Choroid plexus epithelial cell (primary cell): ENCODE measurements around the gene TUBB1.

ENCODE experiments used
- DNase-seq: peaks from one replicate; pipeline ENCODE4 v3.0.0-alpha.2; 2010; ENCODE audit warnings: low read depth
- H3K4me3 ChIP-seq: 2 replicates; pipeline ENCODE4 v1.5.1; 2011; ENCODE audit warnings: low read depth, mild to moderate bottlenecking, control low read depth, low read length, moderate library complexity
- CTCF ChIP-seq: conservative IDR thresholded peaks from 2 replicates; pipeline ENCODE4 v1.5.1; 2011; ENCODE audit warnings: low read depth, mild to moderate bottlenecking, control low read depth, inconsistent platforms, low read length, moderate library complexity

Gene TUBB1

DNA sequence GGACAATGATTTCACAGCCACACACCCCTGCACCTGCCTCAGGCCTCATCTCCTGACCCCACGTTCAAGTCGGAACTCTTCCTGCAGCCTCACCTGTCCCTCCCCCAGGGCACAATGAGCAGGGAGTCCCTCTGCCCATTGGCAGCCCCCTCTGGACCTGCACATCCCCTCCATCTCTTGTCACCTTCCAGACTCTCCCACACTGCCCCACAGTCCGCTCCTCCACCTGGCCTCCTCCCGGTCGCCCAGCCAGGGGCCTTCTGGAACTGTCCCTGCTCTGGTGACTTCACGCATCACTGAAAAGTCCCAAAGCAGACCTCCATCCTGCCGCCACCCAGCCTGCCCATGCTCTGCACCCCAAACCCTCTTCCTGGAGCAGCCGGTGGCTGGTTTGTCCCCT, 16.8 kb upstream of the TUBB1 start:
- H3K4me3 ChIP-seq, result no peak overlapping the region
- DNase-seq, result no peak
- no peak for TF ChIP-seq CTCF

GRCh38 chr20:59002874-59003399, 16.3 kb upstream of the TUBB1 start:
- TF ChIP-seq CTCF, result no peak
- DNase-seq, result no peak
- no peak overlapping the region for H3K4me3 ChIP-seq

DNA sequence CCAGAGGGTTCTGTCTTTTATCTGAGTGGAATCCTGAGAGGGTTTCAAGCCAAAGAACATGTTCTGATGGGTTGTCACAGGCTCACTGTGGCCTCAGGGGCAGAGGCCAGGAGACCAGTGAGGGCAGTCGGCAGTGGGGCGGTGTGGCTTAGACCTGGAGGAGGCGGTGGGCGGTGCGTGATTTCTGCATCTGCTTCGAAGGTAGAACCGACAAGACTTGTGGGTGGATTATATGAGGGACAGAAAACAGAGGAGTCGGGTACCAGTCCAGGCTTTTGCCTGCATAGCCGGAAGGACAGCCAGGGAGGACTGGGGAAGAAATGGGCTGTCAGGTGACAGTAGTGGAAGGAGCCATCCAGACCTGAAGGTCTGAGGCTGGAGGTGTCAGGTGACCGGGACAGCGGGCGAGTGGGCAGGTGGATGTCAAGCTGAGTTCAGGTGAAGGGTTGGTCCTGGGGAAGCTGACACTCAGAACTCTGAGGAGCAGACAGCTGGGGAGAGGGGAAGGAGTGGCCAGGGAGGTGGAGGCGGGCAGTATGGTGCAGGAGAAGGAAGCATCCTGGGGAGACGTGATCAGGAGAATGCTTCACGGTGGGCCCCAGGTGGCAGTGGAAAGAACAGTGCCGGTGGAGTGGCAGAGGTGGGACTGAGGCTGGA, 15.3 kb upstream of the TUBB1 start:
- no peak for DNase-seq
- no peak for TF ChIP-seq CTCF
- H3K4me3 ChIP-seq, result no peak overlapping the region

- no peak overlapping the region for H3K4me3 ChIP-seq
- no peak for TF ChIP-seq CTCF
- DNase-seq, result no peak
Observed at GRCh38 chr20:59004493-59004762, 14.8 kb upstream of the TUBB1 start.

DNA sequence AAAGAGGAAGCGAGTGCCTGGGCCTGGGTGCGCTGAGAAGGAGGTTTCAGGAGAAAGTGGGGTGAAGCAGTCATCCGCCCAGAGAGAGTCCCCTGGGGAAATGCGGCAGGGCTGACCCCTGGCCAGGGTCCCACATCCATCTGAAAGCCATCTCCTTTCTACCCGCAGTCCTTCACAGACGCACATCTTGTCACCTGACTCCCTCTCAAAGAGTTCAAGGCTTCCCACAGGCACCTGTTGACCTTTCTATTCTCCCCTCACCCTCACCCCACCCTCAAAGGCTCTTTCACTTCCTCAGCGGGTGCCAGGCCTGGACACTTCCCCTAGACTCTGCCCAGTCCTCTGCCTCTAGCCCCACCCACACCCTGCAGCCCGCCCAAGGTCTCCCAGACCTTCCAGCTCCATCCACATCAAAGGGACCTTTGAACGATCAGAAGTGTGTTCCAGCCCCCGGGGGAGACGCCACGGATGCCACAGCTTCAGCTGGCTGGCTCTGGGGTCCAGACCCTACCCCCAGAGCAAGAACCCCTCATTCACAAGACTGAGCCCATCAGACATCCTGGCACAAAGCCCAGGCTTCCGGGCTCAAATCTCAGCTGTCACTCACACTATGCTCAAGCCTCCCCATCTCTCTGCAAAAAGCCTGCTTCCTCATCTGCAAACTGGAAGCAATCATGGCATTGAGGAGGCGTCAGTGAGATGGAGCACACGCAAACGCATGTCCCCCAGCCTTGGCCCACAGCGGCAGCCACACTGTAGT, 14.3 kb upstream of the TUBB1 start:
- no peak for DNase-seq
- TF ChIP-seq CTCF, result no peak
- no peak overlapping the region for H3K4me3 ChIP-seq

GRCh38 chr20:59005523-59006166, 13.6 kb upstream of the TUBB1 start:
- TF ChIP-seq CTCF, result no peak
- no peak overlapping the region for H3K4me3 ChIP-seq
- no peak for DNase-seq
